ENCODE results near the gene DDX5.

Gene DDX5
- total RNA-seq, result 2,745 to 4,251 reads per million in 2 donors

DNA sequence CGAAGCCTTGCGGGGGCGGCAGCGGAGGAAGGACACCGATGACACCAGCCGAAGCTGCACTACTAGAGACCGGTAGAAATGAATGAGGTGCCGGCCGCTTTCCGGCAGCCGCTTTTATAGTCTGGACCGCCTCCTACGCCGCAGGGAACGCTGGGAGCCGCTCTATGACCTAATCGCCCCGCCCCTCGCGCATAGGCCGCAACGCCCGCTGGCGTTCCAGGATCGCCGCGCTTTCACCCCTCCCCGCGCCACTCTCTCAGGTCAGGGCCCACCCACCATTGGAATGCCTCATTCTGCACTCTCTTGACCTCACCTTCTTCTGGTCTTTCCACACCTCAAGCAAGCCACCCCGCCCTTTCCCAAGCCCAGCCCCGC is at the start of gene DDX5:
TSS of gene DDX5 (minus strand) at position 89 of the 375 bp plus-strand sequence. CDS start 170 bp downstream, outside the sequence.
- peak; percentile 92 to 99 (median 97) for DNase-seq

DNA sequence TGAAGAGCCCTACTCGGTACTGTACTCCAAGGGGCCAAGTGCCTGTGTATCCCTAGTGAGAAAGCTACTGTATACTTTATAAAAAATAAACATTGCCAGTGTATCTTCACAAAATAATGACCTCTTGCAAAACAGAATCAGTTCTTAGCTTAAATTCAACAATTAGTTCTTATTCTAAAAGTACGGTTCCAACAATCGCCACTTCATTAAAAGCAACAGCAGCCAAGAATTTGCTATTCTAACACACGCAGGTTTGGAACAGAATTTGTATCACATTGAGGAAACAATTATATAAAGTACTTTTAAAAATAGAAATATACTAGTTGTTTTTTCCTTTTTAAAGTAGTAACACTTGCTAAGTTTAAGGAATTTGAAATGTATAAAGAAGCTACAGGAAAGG is 49.2 kb upstream of the DDX5 start:
- DNase-seq, result no peak

DNA sequence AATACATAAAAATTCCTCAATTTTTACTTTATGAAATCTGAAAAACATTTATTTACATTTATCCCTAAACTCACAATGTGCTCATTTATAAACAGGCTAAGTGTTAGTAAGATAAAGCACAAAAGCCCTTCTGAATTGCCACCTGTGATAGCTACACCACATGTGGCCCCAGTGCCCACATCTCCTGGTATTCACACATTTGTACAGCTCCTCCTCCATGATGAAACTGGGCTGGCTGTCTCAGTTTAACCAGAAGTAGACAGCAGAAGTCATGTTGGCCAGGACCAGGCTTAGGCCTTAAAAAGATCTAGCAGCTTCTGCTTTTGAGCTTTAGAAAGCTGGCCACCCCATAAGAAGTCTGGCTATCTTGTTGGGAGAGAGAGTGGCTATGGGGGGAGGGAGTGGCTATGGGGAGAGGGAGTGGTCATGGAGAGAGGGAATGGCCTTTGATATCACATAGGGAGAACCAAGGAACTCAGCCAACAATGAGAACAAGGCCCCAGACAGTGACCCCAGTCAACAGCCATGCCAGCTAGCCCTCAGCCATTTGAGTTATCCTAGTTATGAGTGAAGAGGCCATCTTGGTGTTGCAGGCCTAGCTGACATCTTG is 48.0 kb upstream of the DDX5 start:
- DNase-seq, result no peak

DNA sequence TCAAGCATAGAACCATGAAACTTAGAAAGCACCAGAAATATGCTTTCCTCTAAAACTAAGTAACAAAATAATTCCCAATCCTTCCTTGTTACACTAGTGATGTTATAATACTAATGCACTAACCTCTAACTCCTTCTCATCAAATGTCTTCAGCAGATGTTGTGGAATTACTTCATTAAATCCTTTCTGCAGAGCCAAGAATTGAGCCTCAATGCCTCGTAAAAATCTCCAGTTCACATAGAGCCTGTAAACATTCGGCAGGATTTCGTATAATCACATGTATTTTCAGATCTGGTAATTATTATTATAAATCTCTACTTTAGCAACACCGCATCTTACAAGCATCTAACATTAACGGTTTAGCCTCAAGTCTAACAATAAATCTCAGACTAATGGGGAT is 45.4 kb upstream of the DDX5 start:
- no peak for DNase-seq

DNA sequence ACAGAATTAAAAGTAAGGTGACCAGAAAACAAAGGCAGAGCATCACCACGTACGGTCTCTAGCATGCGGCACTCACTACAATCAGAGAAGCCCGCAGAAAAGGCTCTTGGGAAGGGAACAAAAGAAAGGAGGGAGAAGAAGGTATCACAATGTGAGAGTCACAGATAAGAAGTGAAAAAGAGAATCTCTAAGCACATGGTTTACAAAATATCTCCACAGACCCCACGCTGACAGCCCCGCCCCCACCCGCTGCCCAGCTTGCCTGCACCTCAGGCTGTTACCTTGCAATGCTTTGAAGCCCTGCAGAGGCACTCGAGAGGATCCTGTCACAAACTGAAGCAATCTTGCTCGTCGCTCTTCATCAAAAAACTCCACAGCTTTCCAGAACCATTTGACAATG is 41.2 kb upstream of the DDX5 start:
- DNase-seq, result no peak

DNA sequence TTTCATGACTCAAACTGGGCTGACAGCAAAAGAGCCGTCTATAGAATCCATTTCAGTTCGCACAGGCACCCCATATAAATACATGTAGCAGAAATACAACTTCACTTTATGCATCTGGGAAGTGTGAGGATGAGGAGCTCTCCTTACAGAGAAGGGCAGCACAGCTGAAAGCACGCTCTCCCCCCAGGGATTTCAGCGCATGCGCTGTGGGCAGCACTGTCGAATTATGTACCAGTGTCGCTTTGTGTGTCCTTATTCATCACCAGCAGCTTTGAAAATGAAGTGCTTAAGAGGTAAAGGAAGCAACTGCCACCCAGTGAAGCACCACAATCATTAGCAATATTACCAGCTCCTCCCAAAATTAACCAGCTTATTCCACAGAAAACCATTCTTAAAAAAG is 40.6 kb upstream of the DDX5 start:
- no peak for DNase-seq

DNA sequence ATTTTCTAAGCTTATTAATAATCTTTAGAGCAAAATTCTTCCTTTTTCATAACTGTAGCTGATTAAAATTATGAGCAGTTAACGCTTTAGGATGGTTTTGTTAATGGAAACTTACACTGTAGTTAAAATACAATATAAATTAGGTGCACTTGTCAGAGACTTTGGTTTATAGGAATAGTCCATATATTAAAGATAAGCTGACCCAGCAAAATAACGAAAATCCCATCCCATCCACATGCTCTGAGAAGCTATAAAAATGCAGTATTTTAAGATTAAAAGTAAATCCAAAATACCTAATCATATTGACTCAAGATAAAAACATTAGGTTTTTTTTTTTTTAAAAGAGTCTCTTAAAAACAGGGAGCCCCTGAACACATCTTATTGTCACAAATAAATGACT is 38.7 kb upstream of the DDX5 start:
- no peak for DNase-seq

- no peak for DNase-seq
Observed at GRCh38 chr17:64540118-64540776, 34.2 kb upstream of the DDX5 start.

DNA sequence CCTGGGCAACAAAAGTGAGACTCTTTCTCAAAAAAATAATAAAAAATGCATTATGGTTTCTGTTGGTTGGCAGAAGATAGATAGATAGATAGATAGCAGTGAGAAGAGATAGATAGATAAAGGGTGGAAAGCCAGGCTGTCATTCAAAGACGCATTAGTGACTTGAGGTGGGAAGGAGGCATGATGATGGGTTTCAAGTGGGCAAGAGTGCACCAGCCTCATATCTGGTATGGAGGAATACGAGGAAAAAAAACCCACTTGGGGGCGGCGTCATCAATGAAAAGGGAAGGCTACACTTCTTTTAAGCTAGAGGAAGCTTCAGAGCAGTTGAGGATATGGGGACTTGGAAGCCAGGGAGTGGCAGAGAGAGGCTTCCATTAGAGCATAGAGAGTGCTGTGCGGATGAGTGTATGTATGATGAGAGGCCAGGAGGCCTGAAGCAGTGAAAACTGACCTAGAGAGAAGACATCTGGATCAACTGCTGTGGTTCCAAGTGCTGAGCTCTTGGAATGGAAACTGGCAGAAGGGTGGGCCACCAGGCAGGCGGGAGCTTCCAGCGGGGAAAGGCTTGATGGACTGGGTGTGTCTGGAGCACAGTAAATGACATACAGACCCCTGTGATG is 32.5 kb upstream of the DDX5 start:
- DNase-seq, result no peak

GRCh38 chr17:64537488-64537887 is 31.4 kb upstream of the DDX5 start:
- DNase-seq, result no peak

- no peak for DNase-seq
Observed at GRCh38 chr17:64536913-64537312, 30.8 kb upstream of the DDX5 start.

- peak in 1 of 5 experiments; percentile 12 for DNase-seq
Observed at GRCh38 chr17:64535357-64535756, 29.3 kb upstream of the DDX5 start.

- DNase-seq, result no peak
Observed at GRCh38 chr17:64534187-64534586, 28.1 kb upstream of the DDX5 start.

DNA sequence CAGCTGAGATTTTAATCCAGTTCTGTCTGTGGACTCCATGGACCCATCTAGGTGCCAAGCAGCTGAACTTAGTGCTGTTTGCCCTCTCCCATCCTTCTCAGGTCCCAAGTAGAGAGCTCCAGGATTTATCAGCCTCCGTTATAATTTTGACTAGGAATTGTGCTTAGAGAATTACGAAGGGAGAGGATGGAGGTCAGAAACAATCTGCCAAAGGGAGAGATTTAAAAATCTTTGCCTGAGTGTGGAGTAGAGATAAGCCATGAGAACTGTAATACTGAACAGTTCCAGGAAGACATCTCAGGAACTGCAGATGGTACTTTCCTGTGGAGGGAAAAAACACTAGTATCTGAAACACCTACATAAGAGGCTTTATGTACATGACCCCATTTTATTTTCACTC is 27.7 kb upstream of the DDX5 start:
- DNase-seq, result no peak

DNA sequence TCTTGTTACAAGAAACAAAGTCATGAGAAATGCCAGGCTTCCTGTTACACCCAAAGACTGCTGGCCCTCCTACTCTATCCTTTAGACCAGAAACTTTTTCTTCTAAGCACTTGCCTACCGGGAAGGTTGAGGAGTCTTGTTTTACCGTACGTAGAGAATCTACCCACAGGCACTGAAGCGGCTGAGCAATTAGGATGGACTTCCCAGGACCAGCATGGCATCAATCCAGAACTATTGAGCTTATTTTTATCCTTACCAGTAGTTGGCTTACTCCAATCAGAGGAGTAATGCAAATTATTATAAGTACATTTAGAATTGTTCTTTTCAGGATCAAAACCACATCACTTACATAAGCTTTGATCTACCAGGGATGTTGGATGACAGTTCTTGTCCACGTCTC is 26.3 kb upstream of the DDX5 start:
- DNase-seq, result no peak

DNA sequence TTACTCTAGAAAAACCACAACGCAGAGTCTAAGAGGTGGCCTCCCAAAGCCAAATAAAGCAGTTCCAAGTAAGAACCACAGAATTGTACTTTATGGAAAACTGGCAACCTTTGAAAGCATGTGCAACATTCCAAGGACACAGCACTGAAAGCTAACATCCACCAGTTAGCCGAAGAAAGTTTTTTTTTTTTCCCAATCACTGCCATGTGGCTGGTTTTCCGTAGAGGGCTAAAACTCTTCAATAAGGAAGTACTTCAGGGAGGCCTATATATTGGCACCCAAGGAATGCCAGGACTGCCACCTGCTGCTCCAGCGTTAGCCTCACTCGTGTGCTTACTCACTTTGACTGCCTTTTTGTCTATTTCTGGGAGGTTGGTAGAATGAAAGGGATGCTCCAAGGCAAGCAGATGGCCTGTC is 25.9 kb upstream of the DDX5 start:
- no peak for DNase-seq

DNA sequence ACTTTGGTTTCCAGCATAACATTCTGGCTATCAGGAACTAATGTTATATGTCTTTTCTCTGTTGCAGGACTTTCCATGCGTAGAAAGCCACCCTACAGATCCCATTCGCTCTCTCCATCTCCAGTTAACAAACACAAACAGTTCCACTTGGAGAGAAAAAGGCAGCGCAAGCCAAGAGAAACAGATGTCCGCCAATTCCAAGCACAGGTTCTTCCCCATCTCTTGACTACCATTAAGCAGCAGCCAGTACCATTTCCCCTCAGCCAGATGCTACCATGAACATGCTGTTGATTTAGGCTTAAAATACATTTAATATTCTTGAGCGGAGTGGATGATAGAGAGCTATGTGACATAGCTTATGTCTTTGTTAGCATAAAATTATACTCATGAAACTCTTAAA is 23.1 kb upstream of the DDX5 start:
- DNase-seq, result no peak

DNA sequence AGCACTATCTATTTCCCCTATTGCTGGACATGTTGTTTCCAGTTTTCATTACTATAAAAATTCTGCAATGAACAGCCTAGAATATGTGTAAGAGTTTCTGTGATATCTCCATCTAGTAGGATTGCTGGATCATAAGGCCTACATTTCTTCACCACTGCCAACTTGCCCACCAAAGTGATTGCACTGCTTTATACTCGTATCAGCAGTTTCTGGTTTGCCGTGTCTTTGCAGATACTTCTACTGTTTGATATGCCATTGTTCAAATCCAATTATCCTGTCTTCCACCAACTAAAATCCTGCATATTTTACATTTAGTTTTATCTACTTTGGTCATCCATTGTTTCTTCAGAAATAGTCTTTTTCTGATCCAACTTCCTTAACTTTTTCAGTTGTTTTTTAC is 21.8 kb upstream of the DDX5 start:
- DNase-seq, result no peak

DNA sequence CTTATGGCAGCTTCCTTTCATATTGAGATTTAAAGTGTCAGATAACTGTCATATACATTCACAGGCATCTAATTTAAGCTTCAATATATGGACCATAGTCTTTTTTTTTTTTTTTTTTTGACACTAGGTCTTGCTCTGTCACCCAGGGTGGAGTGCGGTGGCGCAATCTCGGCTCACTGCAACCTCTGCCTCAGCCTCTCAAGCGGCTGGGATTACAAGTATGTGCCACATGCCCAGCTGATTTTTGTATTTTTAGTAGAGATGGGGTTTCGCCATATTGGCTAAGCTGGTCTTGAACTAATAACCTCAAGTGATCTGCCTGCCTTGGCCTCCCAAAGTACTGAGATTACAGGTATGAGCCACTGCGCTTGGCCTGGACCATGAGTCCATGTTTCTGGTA is 14.3 kb upstream of the DDX5 start:
- no peak for DNase-seq

- no peak for DNase-seq
Observed at GRCh38 chr17:64519601-64520000, 13.5 kb upstream of the DDX5 start.

GRCh38 chr17:64515829-64516228 is 9.7 kb upstream of the DDX5 start:
- DNase-seq, result no peak

- no peak for DNase-seq
Observed at GRCh38 chr17:64515419-64515818, 9.3 kb upstream of the DDX5 start.

- no peak for DNase-seq
Observed at GRCh38 chr17:64509179-64509578, 3.1 kb upstream of the DDX5 start.

DNA sequence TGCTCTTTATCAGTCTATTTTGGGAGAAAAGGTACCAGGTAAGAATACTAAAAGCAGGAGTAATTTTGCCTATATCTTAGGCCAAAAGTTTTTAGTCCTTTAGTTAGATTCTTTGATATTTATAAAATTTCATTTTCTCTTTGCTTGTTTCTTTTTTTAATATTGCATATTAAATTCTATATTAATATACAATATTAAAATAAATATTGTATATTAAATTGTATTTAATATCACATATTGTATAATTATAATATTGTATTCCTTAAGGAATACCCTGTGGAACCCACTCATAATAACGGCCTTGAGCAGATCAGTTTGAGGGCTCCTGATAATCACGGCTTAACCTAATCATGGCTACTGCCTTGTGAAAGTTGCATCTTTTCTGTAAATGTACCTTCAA is 2.6 kb upstream of the DDX5 start:
- no peak for DNase-seq

- DNase-seq, result peak in 2 of 5 experiments; percentile 53 to 83
Observed at GRCh38 chr17:64507413-64507782, 1.3 kb upstream of the DDX5 start.

All from T-helper 2 cell (primary cell).